CD4-positive, alpha-beta T cell (primary cell): Measurements from ENCODE around the gene CLEC16A. TPM values are rescaled to one million over a fixed set of nuclear protein-coding genes. Genes with fewer than 3 reads are reported as not detected.
A peak's percentile ranks its signal among the peaks of the same experiment; 100 is the strongest.

ENCODE experiments used
- ATAC-seq: fragments of 200-7000 bp; cut with Tn5 transposase; one replicate; pipeline ENCODE4 v1.10.0; 2022; ENCODE audit warnings: mild to moderate bottlenecking; ENCODE audit not compliant: poor library complexity
- CTCF ChIA-PET: fragments of 350-600 bp; sonication (Branson Sonifier 250); formaldehyde crosslinking; loops from one replicate; lab custom pipeline; 2021; ENCODE audit warnings: antibody characterized with exemption, inconsistent platforms; lab: Charles Lee
- POLR2A ChIA-PET: fragments of 350-600 bp; sonication (Branson Sonifier 250); formaldehyde crosslinking; loops from one replicate; lab custom pipeline; 2021; ENCODE audit warnings: antibody characterized with exemption, inconsistent platforms; lab: Charles Lee
- DNase-seq, 14 experiments: peaks; one replicate each; pipeline ENCODE4 v3.0.0-alpha.2; 2013 to 2020; ENCODE audit warnings: mixed read lengths in 2 of 14
- H3K27ac ChIP-seq, 2 donors: one replicate each; pipeline versions ENCODE4 v1.5.1 to v1.7.0; 2013; ENCODE audit warnings: low read length in 2 of 2, low read depth in 1 of 2, mild to moderate bottlenecking in 1 of 2
- H3K27me3 ChIP-seq, 2 experiments: 1 replicate in 1 of 2; 2 replicates in 1 of 2; pipeline versions ENCODE4 v1.6.1 to v1.7.0; 2013; ENCODE audit warnings: low read length in 2 of 2, control low read depth in 1 of 2, mild to moderate bottlenecking in 1 of 2, moderate library complexity in 1 of 2; ENCODE audit not compliant: insufficient read depth in 2 of 2, control insufficient read depth in 1 of 2
- H3K36me3 ChIP-seq: one replicate; pipeline ENCODE4 v1.6.1; 2013; ENCODE audit warnings: low read length, control low read depth; ENCODE audit not compliant: insufficient read depth
- H3K4me1 ChIP-seq: one replicate; pipeline ENCODE4 v1.6.1; 2013; ENCODE audit warnings: low read length, control low read depth; ENCODE audit not compliant: insufficient read depth
- H3K4me3 ChIP-seq: one replicate; pipeline ENCODE4 v1.5.1; 2013; ENCODE audit warnings: mild to moderate bottlenecking, low read length, moderate library complexity
- H3K9me3 ChIP-seq, 2 experiments: 1 replicate in 1 of 2; 2 replicates in 1 of 2; pipeline versions ENCODE4 v1.6.1 to v1.7.0; 2013; ENCODE audit warnings: low read length in 2 of 2, mild to moderate bottlenecking in 2 of 2, control low read depth in 1 of 2, moderate library complexity in 1 of 2; ENCODE audit not compliant: control insufficient read depth in 1 of 2, insufficient read depth in 1 of 2
- H3K27ac Mint-ChIP-seq: one replicate; pipeline ENCODE4 v1.8.0; 2020; ENCODE audit warnings: mixed read lengths
- H3K27me3 Mint-ChIP-seq: one replicate; pipeline ENCODE4 v1.8.0; 2021; ENCODE audit warnings: mixed read lengths
- H3K36me3 Mint-ChIP-seq: one replicate; pipeline ENCODE4 v1.8.0; 2021; ENCODE audit warnings: low read depth, mixed read lengths
- H3K4me1 Mint-ChIP-seq: one replicate; pipeline ENCODE4 v1.8.0; 2021; ENCODE audit warnings: low read depth, mixed read lengths
- H3K4me3 Mint-ChIP-seq: one replicate; pipeline ENCODE4 v1.8.0; 2020; ENCODE audit warnings: mild to moderate bottlenecking, mixed read lengths
- H3K9me3 Mint-ChIP-seq: one replicate; pipeline ENCODE4 v1.8.0; 2020; ENCODE audit warnings: mixed read lengths
- intact Hi-C, 2 experiments: fragments of 100-400 bp; cut with DNase I in 1 of 2; cut with micrococcal nuclease in 1 of 2; formaldehyde crosslinking; loops; one replicate each; pipeline versions ENCODE4 v1.15.1 to v1.9.0; 2023 to 2025; cut with DNase I, micrococcal nuclease
- total RNA-seq, 174 experiments: library from RNA in 2 of 174; stranded (reverse) in 2 of 174; gene quantifications; one replicate each; pipeline ENCODE4 v1.2.3 and lab custom pipeline; 2021 to 2026
- TF ChIP-seq, protein P1 (sequence below): fragments of 200-600 bp; IDR thresholded peaks from one replicate; pipeline ENCODE4 v1.8.0; 2022; ENCODE audit warnings: antibody characterized with exemption, mild to moderate bottlenecking

Gene CLEC16A
- total RNA-seq, 2 experiments from 2014 or later, result 21.7 to 22.7 TPM

DNA sequence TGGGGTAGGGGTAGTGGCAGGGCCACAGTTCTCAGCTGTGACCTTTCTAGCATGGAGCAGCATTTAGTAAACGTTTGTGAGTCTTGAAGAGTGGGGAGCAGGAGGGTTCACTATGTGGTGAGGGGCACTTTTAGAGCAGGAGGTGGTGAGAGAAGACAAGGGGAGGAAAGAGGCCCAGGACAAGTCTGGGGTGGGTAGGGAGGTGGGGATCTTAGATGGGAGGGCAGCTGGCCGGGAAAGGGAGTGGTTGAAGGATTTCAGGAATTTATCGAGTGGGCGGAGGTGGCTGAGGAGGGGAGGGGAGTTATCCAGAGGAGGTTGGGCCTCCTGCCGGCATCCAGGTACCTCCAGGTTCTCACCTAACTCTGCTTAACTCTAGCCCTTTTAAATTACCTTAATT is 1.9 kb downstream of the CLEC16A start:
- Mint-ChIP-seq H3K27me3 (no peaks in the 10 kb centered on the region), H3K4me1 (peaks cover 69% of the 10 kb centered on the region), H3K4me3 (peak overlapping the region; percentile 96), H3K27ac (peak overlapping the region; percentile 76), H3K9me3 (no peaks in the 10 kb centered on the region), H3K36me3 (peaks cover 6% of the 10 kb centered on the region)
- ChIA-PET POLR2A (interaction anchor here (1.0 to 4.3 kb wide), 3 partner anchors 310 to 969 kb away, joined by 4 to 19 read pairs (median 5); partner anchors contain the start of genes GSPT1 and SOCS1), CTCF (no interaction called here)
- DNase-seq (no peak), ATAC-seq (no peak)
- peaks cover 61% of the 10 kb centered on the region for H3K4me1 ChIP-seq
- intact Hi-C loops, result loop anchor here in 1 of 2 experiments (10.0 kb wide), 2 partner anchors 202 to 1138 kb away; partner anchors contain the start of gene NUBP1
- H3K9me3 ChIP-seq, result no peaks in the 10 kb centered on the region
- no peak overlapping the region for H3K4me3 ChIP-seq
- no peaks in the 10 kb centered on the region for H3K27me3 ChIP-seq
- TF ChIP-seq, protein P1, sequence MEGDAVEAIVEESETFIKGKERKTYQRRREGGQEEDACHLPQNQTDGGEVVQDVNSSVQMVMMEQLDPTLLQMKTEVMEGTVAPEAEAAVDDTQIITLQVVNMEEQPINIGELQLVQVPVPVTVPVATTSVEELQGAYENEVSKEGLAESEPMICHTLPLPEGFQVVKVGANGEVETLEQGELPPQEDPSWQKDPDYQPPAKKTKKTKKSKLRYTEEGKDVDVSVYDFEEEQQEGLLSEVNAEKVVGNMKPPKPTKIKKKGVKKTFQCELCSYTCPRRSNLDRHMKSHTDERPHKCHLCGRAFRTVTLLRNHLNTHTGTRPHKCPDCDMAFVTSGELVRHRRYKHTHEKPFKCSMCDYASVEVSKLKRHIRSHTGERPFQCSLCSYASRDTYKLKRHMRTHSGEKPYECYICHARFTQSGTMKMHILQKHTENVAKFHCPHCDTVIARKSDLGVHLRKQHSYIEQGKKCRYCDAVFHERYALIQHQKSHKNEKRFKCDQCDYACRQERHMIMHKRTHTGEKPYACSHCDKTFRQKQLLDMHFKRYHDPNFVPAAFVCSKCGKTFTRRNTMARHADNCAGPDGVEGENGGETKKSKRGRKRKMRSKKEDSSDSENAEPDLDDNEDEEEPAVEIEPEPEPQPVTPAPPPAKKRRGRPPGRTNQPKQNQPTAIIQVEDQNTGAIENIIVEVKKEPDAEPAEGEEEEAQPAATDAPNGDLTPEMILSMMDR, result no peak
- H3K36me3 ChIP-seq, result no peaks in the 10 kb centered on the region
- no peak overlapping the region for H3K27ac ChIP-seq

DNA sequence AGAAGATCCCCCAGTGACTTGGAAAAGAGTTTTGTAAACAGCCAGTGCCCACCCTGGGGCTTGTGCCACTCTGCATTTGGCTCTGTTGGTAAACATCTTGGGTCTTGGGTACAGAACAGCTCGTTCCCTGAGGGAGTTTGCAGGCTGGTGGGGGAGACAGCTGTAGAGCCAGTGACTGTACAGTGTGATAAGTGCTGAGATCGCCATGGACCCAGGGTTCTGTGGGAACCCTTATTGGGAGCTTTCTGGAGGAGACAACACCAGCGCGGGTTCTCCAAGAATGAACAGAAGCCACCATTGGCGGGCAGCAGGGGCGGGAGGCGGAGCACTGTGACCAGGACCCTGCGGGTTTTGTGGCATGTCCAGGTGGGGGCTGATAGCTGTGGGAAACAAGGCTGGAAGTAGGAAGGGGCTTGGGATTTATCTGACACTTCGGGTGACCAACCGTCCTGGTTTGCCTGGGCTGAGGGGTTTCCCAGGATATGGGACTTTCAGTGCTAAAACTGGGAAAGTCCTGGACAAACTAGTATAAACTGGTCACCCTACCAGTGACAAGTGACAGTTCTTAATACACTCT is 2.9 kb downstream of the CLEC16A start:
- Histone ChIP-seq H3K27ac (no peak overlapping the region), H3K27me3 (no peaks in the 10 kb centered on the region), H3K4me3 (no peak overlapping the region), H3K9me3 (no peaks in the 10 kb centered on the region), H3K36me3 (peaks cover 3% of the 10 kb centered on the region), H3K4me1 (peaks cover 58% of the 10 kb centered on the region)
- Mint-ChIP-seq H3K27ac (no peak overlapping the region), H3K36me3 (peaks cover 6% of the 10 kb centered on the region), H3K9me3 (no peaks in the 10 kb centered on the region), H3K4me3 (peak overlapping the region; percentile 71), H3K4me1 (peaks cover 69% of the 10 kb centered on the region), H3K27me3 (no peaks in the 10 kb centered on the region)
- DNase-seq, result no peak
- no peak for ATAC-seq
- intact Hi-C loops, result loop anchor here in 1 of 2 experiments (10.0 kb wide), 2 partner anchors 202 to 1138 kb away; partner anchors contain the start of gene NUBP1
- ChIA-PET POLR2A (interaction anchor here (1.0 to 4.3 kb wide), 2 partner anchors 309 to 409 kb away, joined by 4 to 19 read pairs; partner anchors contain the start of gene SOCS1), CTCF (interaction anchor here (2.3 kb wide), 1 partner anchor 309 kb away, joined by 6 read pairs; the partner anchor contains the start of gene SOCS1)
- TF ChIP-seq, protein P1, result no peak

DNA sequence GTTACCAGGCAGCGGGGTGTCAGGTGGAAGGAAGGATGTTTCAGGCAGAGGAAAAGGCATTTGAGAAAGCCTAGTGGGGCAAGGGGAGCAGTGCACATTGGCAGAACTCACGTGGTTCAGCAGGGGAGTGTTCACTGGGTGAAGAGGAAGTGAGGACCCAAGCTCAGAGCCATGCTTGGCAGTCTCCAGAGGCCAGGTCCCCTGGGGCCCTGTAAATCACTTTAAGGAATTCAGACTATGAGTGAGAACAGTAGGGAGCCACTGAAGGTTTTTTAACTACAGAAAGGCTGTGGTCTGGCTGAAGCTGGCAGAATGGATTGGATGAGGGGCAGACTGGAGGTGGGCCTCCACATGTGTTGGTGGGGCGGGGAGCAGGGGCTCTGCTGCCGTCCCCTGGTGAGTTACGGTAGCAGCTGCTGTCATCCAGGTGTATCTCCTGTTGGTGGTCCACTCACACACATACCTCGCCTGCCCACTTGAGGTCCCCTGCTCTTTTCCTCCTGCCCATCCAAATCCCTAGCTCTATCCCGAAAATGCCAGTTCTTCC is 5.1 kb downstream of the CLEC16A start:
- CTCF ChIA-PET, result interaction anchor here (1.1 to 2.3 kb wide), 4 partner anchors 15 to 307 kb away, joined by 3 to 6 read pairs (median 4); partner anchors contain the start of gene SOCS1
- DNase-seq, result peak in 12 of 14 experiments; percentile 21 to 75 (median 44)
- ATAC-seq, result peak; percentile 87
- no peak overlapping the region for H3K27ac ChIP-seq
- H3K4me3 ChIP-seq, result no peak overlapping the region
- peak overlapping the region; percentile 61 for H3K4me3 Mint-ChIP-seq
- H3K36me3 Mint-ChIP-seq, result peaks cover under 1% of the 10 kb centered on the region
- H3K27me3 Mint-ChIP-seq, result no peaks in the 10 kb centered on the region
- H3K4me1 ChIP-seq, result peaks cover 52% of the 10 kb centered on the region
- H3K9me3 ChIP-seq, result no peaks in the 10 kb centered on the region
- H3K27ac Mint-ChIP-seq, result peak overlapping the region; percentile 38
- H3K4me1 Mint-ChIP-seq, result peaks cover 66% of the 10 kb centered on the region
- no peaks in the 10 kb centered on the region for H3K27me3 ChIP-seq
- POLR2A ChIA-PET, result interaction anchor here (1.1 to 4.3 kb wide), 3 partner anchors 9 to 848 kb away, joined by 3 to 19 read pairs (median 4); partner anchors contain the start of genes SOCS1 and ZC3H7A
- peaks cover 3% of the 10 kb centered on the region for H3K36me3 ChIP-seq
- TF ChIP-seq, protein P1, result no peak
- intact Hi-C loops, result loop anchor here in 1 of 2 experiments (10.0 kb wide), 2 partner anchors 205 to 1135 kb away; partner anchors contain the start of gene NUBP1
- no peaks in the 10 kb centered on the region for H3K9me3 Mint-ChIP-seq
